OCI-LY1 (cell line): ENCODE measurements around the gene PCGF5.

Experiments used
- H2AFZ ChIP-seq: fragments of 200-600 bp; sonication (generic), shearing (Covaris generic); 2 replicates; pipeline ENCODE4 v1.6.0; 2014; ENCODE audit warnings: antibody characterized with exemption, mild to moderate bottlenecking, low read length
- H3F3A ChIP-seq: fragments of 200-600 bp; sonication (generic), shearing (Covaris generic); 2 replicates; pipeline ENCODE4 v1.6.0; 2014; ENCODE audit warnings: mild to moderate bottlenecking, antibody characterized with exemption, low read length, moderate library complexity; ENCODE audit not compliant: insufficient read depth
- H3K27ac ChIP-seq: fragments of 200-600 bp; sonication (generic); 2 replicates; pipeline ENCODE4 v1.5.1; 2014; ENCODE audit warnings: low read length, mixed run types, mild to moderate bottlenecking, low read depth; ENCODE audit not compliant: poor library complexity, severe bottlenecking
- H3K27me3 ChIP-seq: fragments of 200-600 bp; sonication (generic); 2 replicates; pipeline ENCODE4 v1.6.0; 2014; ENCODE audit warnings: antibody characterized with exemption, mild to moderate bottlenecking, low read length, moderate library complexity; ENCODE audit not compliant: insufficient read depth
- H3K36me3 ChIP-seq: fragments of 200-600 bp; sonication (generic); 2 replicates; pipeline ENCODE4 v1.6.1; 2014; ENCODE audit warnings: mild to moderate bottlenecking, antibody characterized with exemption, low read length, moderate library complexity, mixed read lengths; ENCODE audit not compliant: insufficient read depth
- H3K4me1 ChIP-seq: fragments of 200-600 bp; sonication (generic); 2 replicates; pipeline ENCODE4 v1.5.1; 2014; ENCODE audit warnings: mild to moderate bottlenecking, low read length, moderate library complexity; ENCODE audit not compliant: insufficient read depth, severe bottlenecking
- H3K4me2 ChIP-seq: fragments of 200-600 bp; sonication (generic), shearing (Covaris generic); 2 replicates; pipeline ENCODE4 v1.6.1; 2014; ENCODE audit warnings: low read length
- H3K4me3 ChIP-seq: fragments of 200-600 bp; sonication (generic); 2 replicates; pipeline ENCODE4 v1.5.1; 2014; ENCODE audit warnings: low read length, low read depth, mild to moderate bottlenecking, mixed read lengths; ENCODE audit not compliant: poor library complexity, severe bottlenecking
- H3K79me2 ChIP-seq: fragments of 200-600 bp; shearing (Covaris generic); 2 replicates; pipeline ENCODE4 v1.6.1; 2016; ENCODE audit warnings: mixed run types, low read length, mixed read lengths; ENCODE audit not compliant: insufficient read depth
- H3K9ac ChIP-seq: fragments of 200-600 bp; sonication (generic), shearing (Covaris generic); 2 replicates; pipeline ENCODE4 v1.6.1; 2014; ENCODE audit warnings: mild to moderate bottlenecking, low read length, mixed read lengths
- H3K9me2 ChIP-seq: fragments of 200-600 bp; sonication (generic), shearing (Covaris generic); 2 replicates; pipeline ENCODE4 v1.6.1; 2014; ENCODE audit warnings: low read depth, mild to moderate bottlenecking, low read length, mixed read lengths
- H3K9me3 ChIP-seq: fragments of 200-600 bp; shearing (Covaris generic); 2 replicates; pipeline ENCODE4 v1.6.1; 2014; ENCODE audit warnings: low read length, mixed read lengths
- H4K20me1 ChIP-seq: fragments of 200-600 bp; sonication (generic), shearing (Covaris generic); 2 replicates; pipeline ENCODE4 v1.6.0; 2016; ENCODE audit warnings: mild to moderate bottlenecking, low read length; ENCODE audit not compliant: insufficient read depth
- CTCF ChIP-seq: fragments of 200-600 bp; sonication (generic), shearing (Covaris generic); IDR thresholded peaks from 2 replicates; pipeline ENCODE4 v1.5.1; 2017; ENCODE audit warnings: mild to moderate bottlenecking, antibody characterized with exemption, low read length, moderate library complexity, mixed read lengths
- EZH2 ChIP-seq: fragments of 200-600 bp; sonication (generic), shearing (Covaris generic); IDR thresholded peaks from 2 replicates; pipeline ENCODE4 v1.8.0; 2017; ENCODE audit warnings: borderline replicate concordance, mixed run types, mild to moderate bottlenecking, antibody characterized with exemption, low read length, moderate library complexity, mixed read lengths

PCGF5 gene

DNA sequence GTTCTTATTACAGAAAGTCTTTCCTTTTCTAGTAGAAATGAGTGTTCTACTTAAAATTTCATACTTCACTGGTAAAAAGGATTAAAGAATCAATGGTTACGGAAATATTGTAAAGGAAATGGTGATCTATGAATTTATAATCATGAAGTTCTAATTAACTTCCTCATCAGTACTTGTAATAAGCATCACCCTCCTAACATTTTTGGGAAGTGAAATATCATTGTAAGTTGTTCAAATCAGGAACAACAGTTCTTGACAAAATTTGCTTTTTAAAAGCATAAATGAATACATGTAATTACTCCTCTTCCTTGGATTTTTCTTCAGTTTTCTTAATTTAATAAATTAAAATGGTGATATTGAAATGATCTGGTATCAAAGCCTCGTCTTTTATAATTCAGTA, 5.6 kb upstream of the PCGF5 start:
- Histone ChIP-seq H3K9me2 (no peaks in the 10 kb centered on the region), H4K20me1 (no peaks in the 10 kb centered on the region), H3K27ac (peak overlapping the region; percentile 66), H3K4me2 (peak overlapping the region; percentile 17; the same call in 1 of the 2 replicates), H3K4me3 (no peak overlapping the region), H3F3A (peaks cover 4% of the 10 kb centered on the region; the same call in 1 of the 2 replicates), H2AFZ (no peak overlapping the region), H3K79me2 (peaks cover 30% of the 10 kb centered on the region), H3K9me3 (no peaks in the 10 kb centered on the region), H3K36me3 (no peaks in the 10 kb centered on the region), H3K4me1 (peaks cover 86% of the 10 kb centered on the region), H3K27me3 (no peaks in the 10 kb centered on the region), H3K9ac (no peak overlapping the region; the same call in 1 of the 2 replicates)
- no peak for TF ChIP-seq CTCF
- no peak for TF ChIP-seq EZH2

DNA sequence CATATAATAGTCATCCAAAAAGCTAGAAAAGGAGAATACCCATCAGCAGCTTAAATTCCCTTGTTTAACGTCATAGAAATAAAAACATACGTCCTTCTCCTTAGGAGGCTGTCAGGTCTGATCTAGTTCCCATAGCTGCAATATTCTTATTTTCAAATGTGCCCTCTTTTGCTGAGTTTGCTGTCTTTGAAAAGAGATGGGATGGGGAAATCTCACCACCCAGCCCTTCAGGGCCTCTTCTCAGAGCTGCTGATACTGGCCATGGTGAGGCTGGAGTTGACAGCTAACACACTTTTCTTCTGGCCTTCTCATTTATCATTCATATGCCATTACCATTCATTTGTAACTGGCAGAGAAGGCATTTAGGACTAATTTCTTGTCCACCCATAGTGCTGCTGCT, 5.1 kb upstream of the PCGF5 start:
- peaks cover 84% of the 10 kb centered on the region for H3K4me1 ChIP-seq

DNA sequence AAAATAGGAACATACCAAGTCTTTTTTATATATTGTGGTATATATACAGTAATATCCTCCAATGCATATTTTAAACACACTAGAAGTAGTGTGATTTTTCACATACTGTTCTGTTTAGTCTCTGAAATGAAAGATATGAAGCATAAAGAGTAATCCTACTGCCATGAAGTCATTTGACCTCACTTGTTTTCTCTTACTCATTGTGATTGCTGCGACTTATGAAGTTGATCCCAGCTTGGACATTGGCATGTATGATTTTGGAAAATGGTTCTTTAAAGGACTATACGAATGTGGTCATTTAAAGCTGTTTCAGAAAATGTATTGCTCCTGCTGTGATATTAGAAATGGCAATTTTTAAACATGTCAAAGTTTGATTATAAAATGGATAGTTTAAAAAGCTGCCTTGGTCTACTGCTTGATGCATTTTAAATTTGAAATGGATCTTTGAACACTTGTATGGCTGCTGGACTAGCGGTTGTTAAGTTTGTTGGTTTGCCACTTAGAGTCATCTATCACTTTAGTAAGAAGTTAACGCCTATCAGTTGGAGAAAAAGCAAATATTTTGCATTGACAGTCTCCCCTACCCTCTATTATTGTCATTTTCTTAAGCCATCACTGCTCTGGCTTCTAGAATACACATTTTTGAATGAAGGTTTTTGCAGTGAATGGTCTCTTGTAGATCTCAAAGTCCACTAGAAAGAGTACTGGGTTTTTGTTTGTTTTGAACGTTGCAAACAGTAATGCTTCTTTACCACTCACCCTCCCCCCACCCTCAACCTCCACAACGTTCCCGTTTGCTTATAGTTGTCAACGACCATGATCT, 881 bp upstream of the PCGF5 start:
- Histone ChIP-seq H4K20me1 (no peaks in the 10 kb centered on the region), H2AFZ (no peak overlapping the region), H3K79me2 (peaks cover 42% of the 10 kb centered on the region), H3K27ac (peak overlapping the region; percentile 96), H3K4me2 (peak overlapping the region; percentile 82), H3K4me1 (peaks cover 78% of the 10 kb centered on the region), H3K36me3 (peaks cover 20% of the 10 kb centered on the region; the same call in 1 of the 2 replicates), H3K9me2 (no peaks in the 10 kb centered on the region), H3K4me3 (peak overlapping the region; percentile 54), H3K27me3 (no peaks in the 10 kb centered on the region), H3K9me3 (no peaks in the 10 kb centered on the region), H3F3A (no peaks in the 10 kb centered on the region), H3K9ac (peak overlapping the region; percentile 62)
- TF ChIP-seq CTCF: no peak
- TF ChIP-seq EZH2: no peak

More for the DNA sequence above, 5.1 kb upstream of the PCGF5 start:
- H3K9me2 ChIP-seq: no peaks in the 10 kb centered on the region
- no peaks in the 10 kb centered on the region for H3F3A ChIP-seq
- TF ChIP-seq CTCF (no peak), EZH2 (no peak)
- no peak overlapping the region for H2AFZ ChIP-seq
- no peaks in the 10 kb centered on the region for H3K36me3 ChIP-seq
- no peaks in the 10 kb centered on the region for H3K27me3 ChIP-seq
- no peak overlapping the region for H3K4me3 ChIP-seq
- H4K20me1 ChIP-seq: no peaks in the 10 kb centered on the region
- no peak overlapping the region; the same call in 1 of the 2 replicates for H3K9ac ChIP-seq
- peaks cover 30% of the 10 kb centered on the region for H3K79me2 ChIP-seq
- no peak overlapping the region; the same call in 1 of the 2 replicates for H3K4me2 ChIP-seq
- H3K27ac ChIP-seq: peak overlapping the region; percentile 66
- no peaks in the 10 kb centered on the region for H3K9me3 ChIP-seq
